CD4-positive, alpha-beta memory T cell (primary cell): Measurements from ENCODE around the gene ZNF117. TPM values are rescaled to one million over a fixed set of nuclear protein-coding genes. Genes with fewer than 3 reads are reported as not detected.
A peak's percentile ranks its signal among the peaks of the same experiment; 100 is the strongest.

ENCODE experiments used
- CTCF ChIA-PET: fragments of 350-600 bp; sonication (Branson Sonifier 250); formaldehyde crosslinking; loops from one replicate; lab custom pipeline; 2021; ENCODE audit warnings: inconsistent platforms; ENCODE audit not compliant: partially characterized antibody; lab: Charles Lee
- POLR2A ChIA-PET: fragments of 350-600 bp; sonication (Branson Sonifier 250); formaldehyde crosslinking; loops from one replicate; lab custom pipeline; 2021; ENCODE audit not compliant: partially characterized antibody; lab: Charles Lee
- DNase-seq, 5 donors: peaks; one replicate each; pipeline versions ENCODE4 v3.0.0 to v3.0.0-alpha.2; 2020 to 2022; ENCODE audit warnings: mixed read lengths in 1 of 5
- H3K27ac ChIP-seq: one replicate; pipeline ENCODE4 v1.7.0; 2013; ENCODE audit warnings: low read depth, low read length
- H3K27me3 ChIP-seq: 2 replicates; pipeline ENCODE4 v1.7.0; 2013; ENCODE audit warnings: mild to moderate bottlenecking, low read length, moderate library complexity; ENCODE audit not compliant: insufficient read depth
- H3K36me3 ChIP-seq: 2 replicates; pipeline ENCODE4 v1.7.0; 2013; ENCODE audit warnings: mild to moderate bottlenecking, low read length, moderate library complexity; ENCODE audit not compliant: insufficient read depth
- H3K4me1 ChIP-seq: 2 replicates; pipeline ENCODE4 v1.7.0; 2013; ENCODE audit warnings: mild to moderate bottlenecking, low read length, moderate library complexity; ENCODE audit not compliant: insufficient read depth
- H3K4me3 ChIP-seq, 2 donors: one replicate each; pipeline ENCODE4 v1.7.0; 2013; ENCODE audit warnings: low read length in 2 of 2, mild to moderate bottlenecking in 1 of 2
- H3K9me3 ChIP-seq, 2 donors: one replicate each; pipeline ENCODE4 v1.7.0; 2013; ENCODE audit warnings: low read length in 2 of 2, control low read depth in 1 of 2; ENCODE audit not compliant: control insufficient read depth in 1 of 2
- H3K27ac Mint-ChIP-seq, 7 donors: one replicate each; pipeline ENCODE4 v1.8.0; 2020 to 2021; ENCODE audit warnings: mixed read lengths in 7 of 7, mild to moderate bottlenecking in 6 of 7, inconsistent platforms in 3 of 7, moderate library complexity in 3 of 7
- H3K27me3 Mint-ChIP-seq, 2 donors: one replicate each; pipeline ENCODE4 v1.8.0; 2020 to 2021; ENCODE audit warnings: mixed read lengths in 2 of 2
- H3K36me3 Mint-ChIP-seq, 2 donors: one replicate each; pipeline ENCODE4 v1.8.0; 2020 to 2021; ENCODE audit warnings: mixed read lengths in 2 of 2, inconsistent platforms in 1 of 2, mild to moderate bottlenecking in 1 of 2
- H3K4me1 Mint-ChIP-seq, 4 donors: one replicate each; pipeline ENCODE4 v1.8.0; 2020 to 2021; ENCODE audit warnings: mixed read lengths in 4 of 4, mild to moderate bottlenecking in 1 of 4
- H3K4me3 Mint-ChIP-seq, 8 donors: one replicate each; pipeline ENCODE4 v1.8.0; 2020 to 2021; ENCODE audit warnings: mixed read lengths in 8 of 8, mild to moderate bottlenecking in 7 of 8, moderate library complexity in 6 of 8, inconsistent platforms in 3 of 8
- H3K9me3 Mint-ChIP-seq, 8 donors: one replicate each; pipeline ENCODE4 v1.8.0; 2020 to 2021; ENCODE audit warnings: mixed read lengths in 8 of 8, mild to moderate bottlenecking in 5 of 8, inconsistent platforms in 3 of 8, moderate library complexity in 1 of 8
- intact Hi-C: fragments of 100-400 bp; cut with micrococcal nuclease; formaldehyde crosslinking; loops from one replicate; pipeline ENCODE4 v1.15.1; 2023
- polyA plus RNA-seq, 2 donors: library from polyadenylated mRNA; unstranded; fragments of 300-500 nt; fragmentation: Illumina TruSeq; gene quantifications; one replicate each; pipeline ENCODE4 v1.2.3, GENCODE V29; 2021
- total RNA-seq, 2 experiments: library from RNA; stranded (reverse); gene quantifications; one replicate each; pipeline ENCODE4 v1.2.3, GENCODE V29; 2021

ZNF117 gene
- total and polyA plus RNA-seq, 4 experiments from 2014 or later, result 0.78 to 5.3 (median 3.0) TPM

DNA sequence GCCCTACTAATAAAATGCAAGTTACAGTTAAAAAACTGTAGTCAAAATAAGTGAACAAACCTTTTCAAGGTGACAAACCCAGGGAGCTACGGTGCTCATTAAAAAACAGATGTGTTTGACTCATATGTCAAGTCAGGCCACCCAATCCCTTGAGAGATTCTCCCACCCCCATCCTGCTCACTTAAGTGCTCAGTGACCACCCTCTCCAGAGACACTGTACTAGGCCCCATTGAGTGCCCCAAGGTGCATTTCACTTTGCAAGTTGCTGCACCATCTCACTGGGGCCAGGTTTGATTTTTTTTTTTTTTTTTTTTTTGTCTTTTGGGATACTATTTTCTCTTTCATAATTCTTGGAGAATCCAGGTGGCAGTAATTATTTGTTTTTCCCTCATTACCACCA is 13.7 kb upstream of the ZNF117 start:
- POLR2A ChIA-PET, result interaction anchor here (1.0 kb wide), 1 partner anchor 33 kb away, joined by 3 read pairs; no protein-coding TSS in a partner anchor
- Mint-ChIP-seq H3K27me3 (no peaks in the 10 kb centered on the region), H3K9me3 (peaks cover 3 to 28% (median 17%) of the 10 kb centered on the region in 8 donors), H3K27ac (peak overlapping the region in 4 of 7 donors; percentile 35 to 90 (median 64)), H3K4me3 (peak overlapping the region; percentile 21 to 97 (median 96)), H3K4me1 (peaks cover 29 to 59% (median 47%) of the 10 kb centered on the region in 4 donors), H3K36me3 (peaks cover 50 to 54% of the 10 kb centered on the region in 2 donors)
- Histone ChIP-seq H3K36me3 (peaks cover 4% of the 10 kb centered on the region), H3K27me3 (no peaks in the 10 kb centered on the region), H3K4me3 (no peak overlapping the region), H3K9me3 (peaks cover 0 to 5% of the 10 kb centered on the region in 2 donors), H3K4me1 (peaks cover 36% of the 10 kb centered on the region), H3K27ac (no peak overlapping the region)
- CTCF ChIA-PET, result no interaction called here
- intact Hi-C loops, result loop anchor here (10.0 kb wide), 2 partner anchors 210 to 340 kb away; partner anchors contain the start of genes ZNF107 and ZNF138
- DNase-seq, result no peak

DNA sequence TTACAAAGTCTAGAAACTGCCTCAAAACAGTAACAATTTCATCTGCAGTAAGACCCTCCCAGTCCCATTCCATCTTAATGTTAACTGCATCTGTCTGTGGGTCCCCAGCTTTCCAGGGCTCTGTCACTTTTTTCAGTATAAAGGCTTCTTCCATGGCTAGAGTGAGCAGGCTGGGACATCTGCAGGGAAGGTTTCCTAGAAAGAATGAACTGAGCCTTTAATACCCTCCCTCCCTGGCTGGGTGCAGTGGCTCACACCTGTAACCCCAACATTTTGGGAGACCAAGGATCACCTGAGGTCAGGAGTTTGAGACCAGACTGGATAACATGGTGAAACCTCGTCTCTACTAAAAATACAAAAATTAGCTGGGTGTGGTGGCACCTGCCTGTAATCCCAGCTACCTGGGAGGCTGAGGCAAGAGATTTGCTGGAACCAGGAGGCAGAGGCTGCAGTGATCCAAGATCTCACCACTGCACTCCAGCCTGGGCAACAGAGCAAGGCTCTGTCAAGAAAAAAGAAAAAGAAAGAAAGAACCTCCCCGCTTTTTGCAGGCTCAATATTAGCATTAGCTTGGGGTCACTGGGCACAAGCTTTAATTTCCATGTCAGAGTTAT is 12.2 kb upstream of the ZNF117 start:
- Mint-ChIP-seq H3K27ac (peak overlapping the region in 2 of 7 donors; percentile 10 to 36), H3K36me3 (peaks cover 65 to 69% of the 10 kb centered on the region in 2 donors), H3K4me1 (peaks cover 30 to 64% (median 51%) of the 10 kb centered on the region in 4 donors), H3K4me3 (no peak overlapping the region), H3K27me3 (no peaks in the 10 kb centered on the region), H3K9me3 (peaks cover 3 to 43% (median 28%) of the 10 kb centered on the region in 8 donors)
- ChIA-PET CTCF (no interaction called here), POLR2A (interaction anchor here (0.9 to 1.2 kb wide), 2 partner anchors 209 to 1628 kb away, joined by 3 read pairs; partner anchors contain the start of gene ZNF138)
- H3K4me3 ChIP-seq, result no peak overlapping the region
- peaks cover 36% of the 10 kb centered on the region for H3K4me1 ChIP-seq
- H3K36me3 ChIP-seq, result peaks cover 4% of the 10 kb centered on the region
- DNase-seq, result no peak
- H3K27ac ChIP-seq, result no peak overlapping the region
- intact Hi-C loops, result loop anchor here (10.0 kb wide), 2 partner anchors 208 to 338 kb away; partner anchors contain the start of genes ZNF107 and ZNF138
- H3K27me3 ChIP-seq, result no peaks in the 10 kb centered on the region
- peaks cover 0 to 11% of the 10 kb centered on the region in 2 donors for H3K9me3 ChIP-seq

DNA sequence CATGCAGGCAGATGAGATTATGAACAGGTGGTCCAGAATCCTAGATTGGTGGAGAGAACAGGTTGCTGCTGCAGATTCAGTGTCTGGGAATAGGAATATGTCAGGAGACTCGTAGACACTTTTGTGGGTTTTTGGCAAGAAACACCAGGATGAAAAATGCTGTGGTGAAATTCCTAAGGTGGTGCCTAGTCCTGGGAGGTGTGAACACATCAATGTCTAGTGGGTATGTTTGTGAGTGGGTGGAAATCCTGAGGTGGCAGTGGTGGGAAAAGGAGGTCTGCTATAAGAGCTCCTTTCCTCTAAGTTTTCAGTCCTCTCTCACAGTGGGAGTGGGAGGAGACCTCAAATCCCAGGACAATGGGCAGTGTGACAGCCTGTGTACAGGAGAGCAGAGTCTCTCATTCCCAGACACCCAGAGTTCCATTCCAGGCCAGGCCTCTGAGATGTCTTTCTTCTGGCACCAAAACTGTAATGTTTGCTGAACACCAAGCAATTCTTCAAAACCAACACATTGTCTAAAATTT is 10.5 kb upstream of the ZNF117 start:
- no peak overlapping the region for H3K27ac ChIP-seq
- H3K4me1 ChIP-seq, result peaks cover 30% of the 10 kb centered on the region
- Mint-ChIP-seq H3K4me3 (peak overlapping the region in 2 of 8 donors; percentile 22 to 31), H3K9me3 (peaks cover 3 to 60% (median 43%) of the 10 kb centered on the region in 8 donors), H3K4me1 (peaks cover 26 to 54% (median 42%) of the 10 kb centered on the region in 4 donors), H3K27me3 (no peaks in the 10 kb centered on the region), H3K36me3 (peaks cover 78 to 83% of the 10 kb centered on the region in 2 donors), H3K27ac (no peak overlapping the region)
- no peaks in the 10 kb centered on the region for H3K27me3 ChIP-seq
- no peak for DNase-seq
- H3K36me3 ChIP-seq, result peaks cover 4% of the 10 kb centered on the region
- peaks cover 0 to 24% of the 10 kb centered on the region in 2 donors for H3K9me3 ChIP-seq
- ChIA-PET CTCF (no interaction called here), POLR2A (interaction anchor here (0.7 kb wide), 1 partner anchor 666 kb away, joined by 3 read pairs; no protein-coding TSS in a partner anchor)
- intact Hi-C loops, result loop anchor here (10.0 kb wide), 2 partner anchors 207 to 337 kb away; partner anchors contain the start of genes ZNF107 and ZNF138
- no peak overlapping the region for H3K4me3 ChIP-seq

DNA sequence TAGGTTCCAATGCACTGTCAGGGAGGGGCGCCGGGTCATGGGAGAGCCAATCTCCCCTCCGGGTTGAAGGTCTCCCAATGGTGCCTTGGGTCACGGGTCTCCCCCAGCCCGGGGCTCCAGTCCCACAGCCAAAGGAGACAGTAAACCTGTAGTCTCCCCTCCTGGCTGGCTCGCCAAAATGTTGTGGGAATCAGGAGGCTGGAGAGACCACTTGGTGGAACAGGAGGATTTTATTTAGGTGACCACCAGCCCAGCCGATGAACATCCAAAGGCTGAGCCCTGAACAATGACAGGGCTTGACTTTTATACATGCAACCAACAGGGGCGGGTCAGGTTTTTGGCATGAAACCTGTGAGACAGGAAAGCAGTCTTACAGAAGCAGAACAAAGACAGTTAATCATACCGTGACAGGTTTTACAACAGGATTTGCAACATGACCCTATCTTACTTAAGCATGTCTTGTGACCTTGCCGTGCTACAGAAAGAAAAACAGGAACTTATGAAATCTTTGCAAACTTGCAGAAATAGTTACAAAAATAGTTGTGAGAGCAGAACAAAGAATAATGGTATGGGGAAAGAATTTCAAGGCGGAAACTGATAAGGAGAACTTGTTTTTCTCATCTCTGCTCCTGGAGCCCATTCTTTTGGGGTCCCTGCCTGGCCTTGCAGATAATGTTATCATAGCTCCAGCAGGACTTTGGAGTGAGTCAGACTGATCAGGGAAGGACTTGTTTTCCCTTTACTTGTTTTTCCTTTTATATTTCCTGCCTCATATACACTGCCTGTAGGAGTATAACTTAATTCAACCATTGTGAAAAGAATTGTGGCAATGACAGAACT is 8.5 kb upstream of the ZNF117 start:
- no peak overlapping the region for H3K4me3 ChIP-seq
- intact Hi-C loops, result loop anchor here (10.0 kb wide), 2 partner anchors 205 to 335 kb away; partner anchors contain the start of genes ZNF107 and ZNF138
- peaks cover 3 to 76% (median 55%) of the 10 kb centered on the region in 8 donors for H3K9me3 Mint-ChIP-seq
- H3K27ac ChIP-seq, result no peak overlapping the region
- no peak overlapping the region for H3K4me3 Mint-ChIP-seq
- H3K9me3 ChIP-seq, result peaks cover 0 to 42% of the 10 kb centered on the region in 2 donors
- H3K36me3 Mint-ChIP-seq, result peaks cover 67 to 81% of the 10 kb centered on the region in 2 donors
- DNase-seq, result no peak
- H3K27ac Mint-ChIP-seq, result no peak overlapping the region
- ChIA-PET POLR2A (no interaction called here), CTCF (no interaction called here)
- H3K4me1 ChIP-seq, result peaks cover 13% of the 10 kb centered on the region
- H3K27me3 ChIP-seq, result no peaks in the 10 kb centered on the region
- H3K36me3 ChIP-seq, result peaks cover 4% of the 10 kb centered on the region
- no peaks in the 10 kb centered on the region for H3K27me3 Mint-ChIP-seq
- peaks cover 14 to 38% (median 29%) of the 10 kb centered on the region in 4 donors for H3K4me1 Mint-ChIP-seq

DNA sequence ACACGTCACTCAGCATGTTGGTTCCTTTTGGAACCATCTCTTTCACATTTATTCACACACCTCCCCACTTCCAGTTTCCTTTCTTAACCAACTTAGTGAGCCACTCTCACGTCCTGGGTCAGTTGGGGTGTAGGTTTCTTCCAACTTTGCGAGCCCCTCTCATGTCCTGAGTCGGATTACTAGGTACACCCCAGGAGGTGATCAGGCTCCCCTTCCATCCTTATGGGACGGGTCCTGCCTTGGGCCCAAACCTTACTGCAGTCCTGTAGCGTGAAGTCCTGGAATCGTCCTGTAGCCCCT is 8.0 kb upstream of the ZNF117 start:
- peaks cover 0 to 45% of the 10 kb centered on the region in 2 donors for H3K9me3 ChIP-seq
- Mint-ChIP-seq H3K27me3 (no peaks in the 10 kb centered on the region), H3K27ac (no peak overlapping the region), H3K36me3 (peaks cover 68 to 81% of the 10 kb centered on the region in 2 donors), H3K4me1 (peaks cover 12 to 32% (median 26%) of the 10 kb centered on the region in 4 donors), H3K4me3 (no peak overlapping the region), H3K9me3 (peaks cover 3 to 82% (median 60%) of the 10 kb centered on the region in 8 donors)
- no peak overlapping the region for H3K4me3 ChIP-seq
- H3K27me3 ChIP-seq, result no peaks in the 10 kb centered on the region
- peaks cover 4% of the 10 kb centered on the region for H3K36me3 ChIP-seq
- no peak overlapping the region for H3K27ac ChIP-seq
- POLR2A ChIA-PET, result no interaction called here
- H3K4me1 ChIP-seq, result peaks cover 7% of the 10 kb centered on the region
- CTCF ChIA-PET, result no interaction called here
- DNase-seq, result no peak
- intact Hi-C loops, result no loop called here

DNA sequence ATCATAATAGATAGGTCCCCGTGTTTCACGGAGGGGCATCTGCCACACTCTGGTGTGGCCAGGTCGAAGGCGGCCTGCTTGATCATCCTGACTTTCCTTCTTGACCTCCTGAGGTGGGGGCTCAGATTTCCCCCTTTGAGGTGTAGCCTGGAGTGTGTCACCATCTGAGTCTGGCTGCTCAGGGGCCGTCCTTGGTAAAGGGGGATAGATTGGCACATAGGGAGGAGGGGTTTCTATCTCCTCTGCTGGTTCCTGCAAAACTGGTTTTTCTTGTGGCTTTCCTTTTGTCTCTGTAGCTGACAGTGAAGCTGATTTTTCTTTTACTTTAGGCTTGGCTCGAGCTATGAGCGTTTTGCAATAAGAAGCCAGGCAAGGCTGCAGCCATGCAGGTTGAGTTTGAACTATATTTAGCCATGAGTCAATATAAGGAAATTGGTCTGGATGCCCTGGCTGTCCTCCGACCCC is 7.1 kb upstream of the ZNF117 start:
- POLR2A ChIA-PET, result interaction anchor here (1.3 kb wide), 1 partner anchor 9 kb away, joined by 3 read pairs; the partner anchor contains the start of gene ERV3-1

More for the DNA sequence above, 7.1 kb upstream of the ZNF117 start:
- Mint-ChIP-seq H3K27ac (no peak overlapping the region), H3K4me1 (peaks cover 8 to 24% (median 18%) of the 10 kb centered on the region in 4 donors), H3K4me3 (no peak overlapping the region), H3K27me3 (no peaks in the 10 kb centered on the region), H3K9me3 (peaks cover 3 to 84% (median 67%) of the 10 kb centered on the region in 8 donors), H3K36me3 (peaks cover 66 to 80% of the 10 kb centered on the region in 2 donors)
- Histone ChIP-seq H3K4me3 (no peak overlapping the region), H3K36me3 (peaks cover 4% of the 10 kb centered on the region), H3K9me3 (peaks cover 0 to 48% of the 10 kb centered on the region in 2 donors), H3K27ac (no peak overlapping the region), H3K4me1 (peaks cover 6% of the 10 kb centered on the region), H3K27me3 (no peaks in the 10 kb centered on the region)
- no peak for DNase-seq
- CTCF ChIA-PET, result no interaction called here
- intact Hi-C loops, result no loop called here
